IMR-90 (cell line): Measurements from ENCODE around the gene ZBTB3.

Experiments used
- CTCF ChIP-seq: conservative IDR thresholded peaks from 2 replicates; pipeline ENCODE4 v1.5.1; 2012; ENCODE audit warnings: mild to moderate bottlenecking, low read depth, low read length, improper control_type of control experiment
- POLR2A ChIP-seq: IDR thresholded peaks from 2 replicates; pipeline ENCODE4 v1.6.1; 2012; ENCODE audit warnings: mild to moderate bottlenecking, low read depth, low read length

- TF ChIP-seq CTCF = no peak
- TF ChIP-seq POLR2A = no peak
Measured at GRCh38 chr11:62708392-62708791, 45.6 kb downstream of the ZBTB3 start.
